Parathyroid adenoma (tissue), 2 donors: ENCODE measurements around the gene UVSSA.

Source experiments
- H2AFZ ChIP-seq: fragments of 300-600 bp; sonication (generic); one replicate; pipeline ENCODE4 v1.7.0; 2017; ENCODE audit warnings: antibody characterized with exemption, mild to moderate bottlenecking
- H3K27ac ChIP-seq: fragments of 300-600 bp; sonication (generic); one replicate; pipeline ENCODE4 v1.7.0; 2017
- H3K27me3 ChIP-seq: fragments of 300-600 bp; sonication (generic); one replicate; pipeline ENCODE4 v1.7.0; 2017; ENCODE audit warnings: low read length; ENCODE audit not compliant: control insufficient read depth, insufficient read depth
- H3K36me3 ChIP-seq: fragments of 300-600 bp; sonication (generic); one replicate; pipeline ENCODE4 v1.7.0; 2017; ENCODE audit warnings: low read length; ENCODE audit not compliant: control insufficient read depth, insufficient read depth
- H3K4me1 ChIP-seq: fragments of 300-600 bp; sonication (generic); one replicate; pipeline ENCODE4 v1.7.0; 2017; ENCODE audit warnings: control low read depth
- H3K4me2 ChIP-seq: fragments of 300-600 bp; sonication (generic); one replicate; pipeline ENCODE4 v1.7.0; 2017; ENCODE audit warnings: low read length
- H3K4me3 ChIP-seq: fragments of 300-600 bp; sonication (generic); one replicate; pipeline ENCODE4 v1.7.0; 2017; ENCODE audit warnings: low read depth, low read length
- H3K79me2 ChIP-seq: fragments of 300-600 bp; sonication (generic); one replicate; pipeline ENCODE4 v1.7.0; 2017; ENCODE audit warnings: control low read depth
- H3K9ac ChIP-seq: fragments of 300-600 bp; sonication (generic); one replicate; pipeline ENCODE4 v1.7.0; 2017; ENCODE audit warnings: mild to moderate bottlenecking
- H3K9me3 ChIP-seq: fragments of 300-600 bp; sonication (generic); one replicate; pipeline ENCODE4 v1.7.0; 2017; ENCODE audit warnings: low read length; ENCODE audit not compliant: control insufficient read depth
- CTCF ChIP-seq: fragments of 300-600 bp; sonication (generic); IDR thresholded peaks from one replicate; pipeline ENCODE4 v1.7.0; 2017; ENCODE audit warnings: antibody characterized with exemption, mild to moderate bottlenecking
- donor health status: primary hyperparathyroidism.

Gene UVSSA

DNA sequence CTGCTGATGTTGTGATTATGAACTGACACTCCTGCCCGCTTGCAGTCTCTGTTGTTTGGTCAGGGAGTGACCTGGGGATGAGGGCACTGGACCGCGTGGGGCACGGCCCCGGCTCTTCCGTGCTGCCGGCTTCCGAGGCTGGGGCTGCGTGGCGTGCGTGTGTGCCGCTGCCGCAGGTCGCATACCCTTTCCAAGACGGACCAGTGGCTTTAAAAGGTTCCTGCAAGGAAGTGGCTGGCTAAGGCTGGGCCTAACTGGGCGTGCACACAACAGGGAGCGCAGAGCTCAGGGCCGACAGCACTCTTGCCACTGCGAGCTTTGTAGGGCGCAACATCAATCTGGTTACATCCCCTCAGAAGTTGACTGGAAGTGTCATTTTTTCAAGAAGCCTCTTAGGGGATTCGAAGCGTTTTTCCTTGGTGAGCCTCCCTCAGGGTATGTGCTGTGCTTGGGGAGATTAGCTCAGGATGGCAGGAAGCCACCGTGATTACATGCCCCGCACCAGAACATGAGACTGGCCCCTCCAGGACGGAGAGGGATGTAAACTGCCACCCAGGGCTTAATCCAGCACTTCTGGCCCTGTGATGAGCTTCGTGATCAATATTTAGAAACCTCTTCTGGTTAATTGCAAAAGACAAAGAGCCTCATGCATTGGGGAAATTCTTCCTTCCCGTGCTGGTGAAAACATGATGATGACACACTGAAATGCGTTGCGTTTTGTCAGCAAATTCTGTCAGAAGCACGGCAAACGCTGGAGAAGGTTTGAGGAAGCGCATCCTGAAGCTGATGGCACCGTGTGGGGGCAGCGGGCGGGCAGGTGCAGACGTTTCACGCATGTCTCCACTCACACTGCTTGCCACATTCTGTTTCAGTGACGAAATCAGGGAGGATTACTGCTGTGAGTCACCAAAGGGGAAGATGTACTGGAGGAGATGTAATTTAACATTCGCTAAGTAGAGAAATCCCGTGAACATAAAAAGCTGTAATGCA is 46.2 kb upstream of the UVSSA start:
- Histone ChIP-seq H3K4me3 (no peak overlapping the region), H3K36me3 (no peaks in the 10 kb centered on the region), H3K9ac (no peak overlapping the region), H3K4me1 (no peaks in the 10 kb centered on the region), H3K4me2 (peak overlapping the region; percentile 5), H3K79me2 (peaks cover 29% of the 10 kb centered on the region), H3K27me3 (no peaks in the 10 kb centered on the region), H2AFZ (no peak overlapping the region), H3K9me3 (no peaks in the 10 kb centered on the region), H3K27ac (no peak overlapping the region)
- TF ChIP-seq CTCF: no peak

- Histone ChIP-seq H3K4me3 (no peak overlapping the region), H2AFZ (no peak overlapping the region), H3K4me2 (no peak overlapping the region), H3K4me1 (no peaks in the 10 kb centered on the region), H3K27me3 (no peaks in the 10 kb centered on the region), H3K9me3 (no peaks in the 10 kb centered on the region), H3K9ac (no peak overlapping the region), H3K27ac (no peak overlapping the region), H3K36me3 (no peaks in the 10 kb centered on the region), H3K79me2 (peaks cover 25% of the 10 kb centered on the region)
- no peak for TF ChIP-seq CTCF
These were observed 44.8 kb upstream of the UVSSA start for GRCh38 chr4:1302159-1302558.

DNA sequence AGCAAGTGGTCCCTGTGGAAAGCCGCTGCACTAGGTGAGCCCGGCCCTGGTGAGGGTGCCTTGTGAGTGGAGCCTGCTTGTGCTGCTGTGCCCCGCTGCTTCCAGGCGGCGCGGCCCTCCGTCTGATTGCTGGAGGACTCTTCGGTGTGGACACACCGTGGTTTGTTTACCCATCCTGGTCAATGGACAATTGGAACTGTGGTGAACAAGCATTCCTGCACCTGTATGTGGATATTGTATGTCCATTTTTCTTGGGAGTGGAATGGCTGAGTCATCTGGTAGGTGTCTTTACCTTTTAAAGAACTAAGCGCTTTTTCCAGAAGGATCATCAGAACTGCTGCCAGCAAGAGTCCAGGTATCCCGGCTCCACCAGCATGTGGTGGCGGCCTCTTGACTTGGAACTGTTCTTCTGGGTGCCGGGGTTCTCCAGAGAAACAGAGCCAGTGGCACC is 41.7 kb upstream of the UVSSA start:
- Histone ChIP-seq H2AFZ (no peak overlapping the region), H3K79me2 (peaks cover 28% of the 10 kb centered on the region), H3K4me3 (no peak overlapping the region), H3K27ac (no peak overlapping the region), H3K9me3 (no peaks in the 10 kb centered on the region), H3K4me1 (no peaks in the 10 kb centered on the region), H3K4me2 (no peak overlapping the region), H3K36me3 (no peaks in the 10 kb centered on the region), H3K9ac (no peak overlapping the region), H3K27me3 (no peaks in the 10 kb centered on the region)
- no peak for TF ChIP-seq CTCF

DNA sequence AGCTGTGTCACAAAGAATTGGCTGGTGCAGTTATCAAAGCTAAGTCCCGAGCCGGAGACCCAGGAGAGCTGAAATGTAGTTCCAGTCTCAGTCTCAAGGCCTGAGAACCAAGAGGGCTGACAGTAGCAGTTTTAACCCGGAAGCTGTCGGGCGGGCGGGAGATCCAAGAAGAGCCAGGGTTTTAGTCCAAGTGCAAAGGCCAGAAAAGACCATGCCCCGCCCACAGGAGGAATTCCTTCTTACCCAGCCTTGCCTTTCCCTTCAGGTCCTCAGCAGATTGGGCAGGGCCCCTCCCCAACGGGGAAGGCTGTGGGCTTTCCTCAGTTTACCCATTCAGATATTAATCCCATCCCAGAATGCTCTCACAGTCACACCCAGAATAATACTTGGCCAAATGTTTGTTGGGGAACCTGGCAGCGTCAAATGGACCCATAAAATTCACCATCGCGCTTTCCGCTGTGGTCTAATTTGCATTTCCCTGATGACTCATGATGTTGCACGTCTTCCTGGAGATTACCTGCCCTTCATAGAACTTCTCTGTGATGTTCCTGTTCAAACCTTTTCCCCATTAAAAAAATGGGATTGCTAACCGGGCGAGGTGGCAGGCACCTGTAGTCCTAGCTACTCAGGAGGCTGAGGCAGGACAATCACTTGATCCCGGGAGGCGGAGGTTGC is 41.1 kb upstream of the UVSSA start:
- Histone ChIP-seq H2AFZ (no peak overlapping the region), H3K4me1 (no peaks in the 10 kb centered on the region), H3K4me2 (no peak overlapping the region), H3K9ac (no peak overlapping the region), H3K79me2 (peaks cover 28% of the 10 kb centered on the region), H3K27me3 (no peaks in the 10 kb centered on the region), H3K4me3 (no peak overlapping the region), H3K27ac (no peak overlapping the region), H3K36me3 (no peaks in the 10 kb centered on the region), H3K9me3 (no peaks in the 10 kb centered on the region)
- TF ChIP-seq CTCF: no peak
